Kidney epithelial cell (primary cell): ENCODE measurements around the gene UBC. TPM values are rescaled to one million over a fixed set of nuclear protein-coding genes. Genes with fewer than 3 reads are reported as not detected.
"Not testable (repeated sequence)": the region's sequence is repeated elsewhere in the genome, so short reads cannot be mapped to it uniquely, and the experiment has no call there.

Source experiments
- DNase-seq: peaks from one replicate; pipeline ENCODE4 v3.0.0-alpha.2; 2010; ENCODE audit warnings: low read depth
- H3K27me3 ChIP-seq: 2 replicates; pipeline ENCODE4 v1.6.0; 2011; ENCODE audit warnings: low read length; ENCODE audit not compliant: control insufficient read depth, insufficient read depth
- H3K36me3 ChIP-seq: 2 replicates; pipeline ENCODE4 v1.5.1; 2011; ENCODE audit warnings: low read length; ENCODE audit not compliant: control insufficient read depth, insufficient read depth
- H3K4me3 ChIP-seq: 2 replicates; pipeline ENCODE4 v1.5.1; 2011; ENCODE audit warnings: low read depth, mild to moderate bottlenecking, control low read depth, low read length
- CTCF ChIP-seq: IDR thresholded peaks from 2 replicates; pipeline ENCODE4 v1.5.1; 2011; ENCODE audit warnings: mild to moderate bottlenecking, moderate library complexity, low read length, control low read depth, inconsistent platforms; ENCODE audit not compliant: insufficient read depth, poor library complexity, severe bottlenecking
- total RNA-seq: library from RNA; depleted of rRNA; stranded (reverse); fragments of >200 nt; gene quantifications from 2 replicates; pipeline ENCODE4 v1.2.3, GENCODE V29; 2015

UBC gene
- total RNA-seq, 1 donor from 2014 or later = 1,432 TPM

- H3K4me3 ChIP-seq = no peak overlapping the region
- H3K27me3 ChIP-seq = no peaks in the 10 kb centered on the region
- TF ChIP-seq CTCF = no peak
- H3K36me3 ChIP-seq = no peaks in the 10 kb centered on the region
- DNase-seq = no peak
Measured at GRCh38 chr12:124896461-124896860, 18.0 kb downstream of the UBC start.

GRCh38 chr12:124893792-124894516 is 20.5 kb downstream of the UBC start:
- TF ChIP-seq CTCF = no peak
- no peaks in the 10 kb centered on the region for H3K27me3 ChIP-seq
- DNase-seq = no peak
- H3K4me3 ChIP-seq = no peak overlapping the region
- no peaks in the 10 kb centered on the region for H3K36me3 ChIP-seq

GRCh38 chr12:124888260-124888659 is 26.2 kb downstream of the UBC start:
- TF ChIP-seq CTCF = no peak
- H3K27me3 ChIP-seq = no peaks in the 10 kb centered on the region
- DNase-seq = no peak
- H3K4me3 ChIP-seq = no peak overlapping the region
- H3K36me3 ChIP-seq = no peaks in the 10 kb centered on the region

GRCh38 chr12:124887766-124888165 is 26.7 kb downstream of the UBC start:
- not testable (repeated sequence) for H3K27me3 ChIP-seq, H3K4me3 ChIP-seq, DNase-seq, H3K36me3 ChIP-seq

GRCh38 chr12:124884587-124885438 is 29.6 kb downstream of the UBC start:
- TF ChIP-seq CTCF = no peak
- Histone ChIP-seq H3K27me3 (no peaks in the 10 kb centered on the region), H3K36me3 (no peaks in the 10 kb centered on the region), H3K4me3 (no peak overlapping the region)
- DNase-seq = no peak

GRCh38 chr12:124883263-124884130 is 31.0 kb downstream of the UBC start:
- TF ChIP-seq CTCF = no peak

More at GRCh38 chr12:124883263-124884130, 31.0 kb downstream of the UBC start:
- no peak for DNase-seq
- Histone ChIP-seq H3K4me3 (no peak overlapping the region), H3K36me3 (no peaks in the 10 kb centered on the region), H3K27me3 (no peaks in the 10 kb centered on the region)
